ENCODE results near the gene ZNF90.
"Not testable (repeated sequence)": the region's sequence is repeated elsewhere in the genome, so short reads cannot be mapped to it uniquely, and the experiment has no call there.

The ZNF90 gene

DNA sequence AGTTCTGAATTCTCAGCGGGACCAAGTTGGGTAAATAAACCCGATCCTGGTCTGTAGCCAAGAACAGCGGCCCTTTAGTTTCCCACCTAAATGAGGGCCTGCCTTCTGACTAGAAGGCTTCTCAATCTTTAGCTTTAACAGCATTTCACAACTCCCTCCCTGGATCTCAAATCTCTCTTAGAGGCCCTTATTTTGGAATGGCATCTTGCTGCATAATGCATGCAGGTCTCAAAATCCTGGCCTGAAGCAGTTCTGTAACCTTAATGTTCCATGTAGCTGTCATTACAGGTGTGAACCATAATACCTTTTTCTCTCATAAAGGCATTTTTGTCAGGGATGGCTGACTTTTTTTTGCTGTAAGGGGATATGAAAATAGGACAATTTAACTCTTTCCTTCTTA lies 29.5 kb downstream of the ZNF90 start:
- DNase-seq, result no peak

DNA sequence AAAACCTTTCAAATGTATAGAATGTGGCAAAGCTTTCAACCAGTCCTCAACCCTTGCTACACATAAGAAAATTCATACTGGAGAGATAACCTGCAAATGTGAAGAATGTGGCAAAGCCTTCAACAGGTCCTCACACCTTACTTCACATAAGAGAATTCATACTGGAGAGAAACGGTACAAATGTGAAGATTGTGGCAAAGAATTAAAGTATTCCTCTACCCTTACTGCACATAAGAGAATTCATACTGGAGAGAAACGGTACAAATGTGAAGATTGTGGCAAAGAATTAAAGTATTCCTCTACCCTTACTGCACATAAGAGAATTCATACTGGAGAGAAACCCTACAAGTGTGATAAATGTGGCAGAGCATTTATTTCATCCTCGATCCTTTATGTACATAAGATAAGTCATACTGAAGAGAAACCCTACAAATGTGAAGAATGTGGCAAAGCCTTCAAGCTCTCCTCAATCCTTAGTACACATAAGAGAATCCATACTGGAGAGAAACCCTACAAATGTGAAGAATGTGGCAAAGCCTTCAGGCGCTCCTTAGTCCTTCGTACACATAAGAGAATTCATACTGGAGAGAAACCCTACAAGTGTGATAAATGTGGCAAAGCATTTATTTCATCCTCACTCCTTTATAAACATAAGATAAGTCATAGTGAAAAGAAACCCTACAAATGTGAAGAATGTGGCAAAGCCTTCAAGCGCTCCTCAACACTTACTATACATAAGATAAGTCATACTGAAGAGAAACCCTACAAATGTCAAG lies 40.5 kb downstream of the ZNF90 start:
- DNase-seq, result not testable (repeated sequence)

- no peak for DNase-seq
Observed at GRCh38 chr19:20124879-20125278, 47.1 kb downstream of the ZNF90 start.

GRCh38 chr19:20132933-20133332 lies 55.1 kb downstream of the ZNF90 start:
- not testable (repeated sequence) for DNase-seq

- DNase-seq, result not testable (repeated sequence)
Observed at GRCh38 chr19:20137714-20138113, 59.9 kb downstream of the ZNF90 start.

DNA sequence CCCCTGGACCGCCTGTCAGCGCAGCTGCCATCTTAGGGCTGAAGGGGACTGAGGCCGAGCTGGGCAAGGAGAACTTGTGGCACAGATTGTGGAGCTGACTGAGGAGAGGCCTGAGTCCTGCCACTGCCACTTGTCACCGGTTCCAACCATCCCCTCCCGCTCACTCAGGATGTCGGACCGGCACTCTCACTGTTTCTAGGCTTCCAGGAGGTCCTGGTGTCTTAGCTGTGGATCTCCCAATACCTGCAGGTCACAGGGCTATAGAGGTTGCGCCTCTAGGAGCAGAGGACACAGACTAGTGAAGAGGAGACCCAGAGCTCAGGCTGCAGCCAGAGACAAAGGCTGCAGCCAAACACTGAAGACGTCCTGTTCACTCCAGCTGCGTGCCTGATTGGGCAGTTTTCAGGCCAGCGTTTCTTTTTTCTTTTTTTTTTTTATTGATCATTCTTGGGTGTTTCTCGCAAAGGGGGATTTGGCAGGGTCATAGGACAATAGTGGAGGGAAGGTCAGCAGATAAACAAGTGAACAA lies 73.9 kb downstream of the ZNF90 start:
- DNase-seq, result no peak

- DNase-seq, result not testable (repeated sequence)
Observed at GRCh38 chr19:20152506-20152905, 74.7 kb downstream of the ZNF90 start.

- DNase-seq, result no peak
Observed at GRCh38 chr19:20153281-20153680, 75.5 kb downstream of the ZNF90 start.

GRCh38 chr19:20154636-20155035 lies 76.8 kb downstream of the ZNF90 start:
- no peak for DNase-seq

DNA sequence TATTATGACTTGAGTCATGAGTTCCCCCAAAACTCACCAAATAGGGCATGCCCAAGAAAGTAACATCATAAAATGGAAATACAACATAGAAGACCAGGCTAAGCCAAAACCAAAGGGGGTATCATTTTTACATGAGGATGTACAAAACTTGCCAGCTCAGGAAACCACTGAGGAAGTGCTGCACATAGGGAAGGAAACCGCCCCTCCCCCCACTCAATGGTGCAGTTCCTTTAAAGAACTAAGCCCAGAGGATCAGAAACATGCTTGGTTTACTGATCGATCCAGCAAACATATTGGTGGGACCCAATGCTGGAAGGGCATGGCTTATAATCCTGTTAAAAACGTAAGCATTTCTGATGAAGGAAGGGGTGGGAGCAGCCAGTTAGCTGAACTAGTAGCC lies 85.0 kb downstream of the ZNF90 start:
- no peak for DNase-seq

- no peak for DNase-seq
Observed at GRCh38 chr19:20164456-20164855, 86.7 kb downstream of the ZNF90 start.

- no peak for DNase-seq
Observed at GRCh38 chr19:20165971-20166592, 88.3 kb downstream of the ZNF90 start.

DNA sequence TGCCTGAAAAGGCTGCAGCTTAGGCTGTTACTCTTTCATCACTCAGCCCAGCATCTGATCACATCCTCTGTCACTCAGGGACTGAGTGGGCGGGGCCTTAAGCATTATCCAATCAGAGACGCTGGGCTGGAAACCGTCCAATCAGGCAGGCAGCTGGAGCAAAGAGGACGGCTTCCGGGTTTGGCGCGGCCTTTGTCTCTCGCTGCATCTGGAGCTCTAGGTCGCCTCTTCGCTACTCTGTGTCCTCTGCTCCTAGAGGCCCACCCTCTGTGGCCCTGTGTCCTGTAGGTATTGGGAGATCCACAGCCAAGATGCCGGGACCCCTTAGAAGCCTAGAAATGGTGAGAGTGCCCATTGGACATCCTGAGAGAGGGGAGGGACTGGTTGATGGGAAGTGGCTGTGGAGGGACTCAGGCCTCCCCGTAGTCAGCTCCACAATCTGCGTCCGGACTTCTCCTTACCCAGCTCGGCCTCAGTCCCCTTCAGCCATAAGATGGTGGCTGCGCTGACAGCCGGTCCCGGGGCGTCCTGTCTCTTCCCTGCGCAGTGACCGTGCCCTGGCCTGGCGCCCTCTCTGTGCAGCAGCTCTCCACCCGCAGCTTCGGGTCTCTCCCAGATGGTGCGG lies 89.3 kb downstream of the ZNF90 start, which contains the start of gene ZNF486:
Gene ZNF486 (plus strand): TSS at position 195 of the 625 bp plus-strand sequence. CDS start 117 bp downstream, at position 312.
- peak; percentile 82 for DNase-seq

DNA sequence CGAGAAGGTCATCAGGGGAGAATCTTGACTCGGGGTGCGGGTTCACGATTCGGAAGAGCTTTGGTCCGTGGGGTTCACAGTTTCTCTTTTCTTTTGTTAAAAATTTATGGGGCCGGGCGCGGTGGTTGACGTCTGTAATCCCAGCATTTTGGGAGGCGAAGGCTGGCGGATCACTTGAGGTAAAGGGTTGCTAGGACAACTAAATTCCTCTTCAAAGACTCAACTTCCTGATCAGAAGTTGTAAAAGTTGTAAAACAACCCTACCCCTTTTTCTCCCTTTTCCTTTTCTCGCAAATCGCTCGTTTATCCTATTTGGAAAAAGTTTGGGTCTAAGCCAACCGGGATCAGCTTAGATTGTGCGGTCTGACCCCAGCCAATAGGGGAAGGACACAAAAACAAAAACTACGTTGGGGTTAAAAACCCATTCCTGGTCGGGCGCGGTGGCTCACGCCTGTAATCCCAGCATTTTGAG lies 89.9 kb downstream of the ZNF90 start:
- no peak for DNase-seq
